Heart right ventricle (tissue), 16 donors: Measurements from ENCODE around the gene FGD4. TPM values are rescaled to one million over a fixed set of nuclear protein-coding genes. Genes with fewer than 3 reads are reported as not detected.

Experiments
- ATAC-seq, 8 donors: fragments of 200-7000 bp; cut with Tn5 transposase; one replicate each; pipeline ENCODE4 v1.9.1; 2020; ENCODE audit warnings: mild to moderate bottlenecking in 8 of 8, moderate library complexity in 8 of 8, moderate number of reproducible peaks in 1 of 8
- DNase-seq, 2 donors: peaks; one replicate each; pipeline ENCODE4 v3.0.0-alpha.2; 2020
- H3K27ac ChIP-seq, 10 donors: fragments of 200-600 bp; sonication (generic) in 2 of 10; one replicate each; pipeline versions ENCODE4 v1.5.0 to v1.8.0; 2020 to 2022; ENCODE audit warnings: mild to moderate bottlenecking in 3 of 10
- H3K27me3 ChIP-seq, 7 donors: fragments of 200-600 bp; one replicate each; pipeline ENCODE4 v1.8.0; 2021 to 2022; ENCODE audit warnings: mild to moderate bottlenecking in 2 of 7
- H3K36me3 ChIP-seq, 9 donors: fragments of 200-600 bp; sonication (generic) in 1 of 9; one replicate each; pipeline versions ENCODE4 v1.5.0 to v1.8.0; 2020 to 2022; ENCODE audit warnings: mild to moderate bottlenecking in 2 of 9
- H3K4me1 ChIP-seq, 9 donors: fragments of 200-600 bp; sonication (generic) in 1 of 9; one replicate each; pipeline versions ENCODE4 v1.5.0 to v1.8.0; 2020 to 2022; ENCODE audit warnings: mild to moderate bottlenecking in 4 of 9
- H3K4me3 ChIP-seq, 10 donors: fragments of 200-600 bp; sonication (generic) in 2 of 10; one replicate each; pipeline versions ENCODE4 v1.5.0 to v1.8.0; 2020 to 2022; ENCODE audit warnings: mild to moderate bottlenecking in 7 of 10, moderate library complexity in 2 of 10
- H3K9me3 ChIP-seq, 11 donors: fragments of 200-600 bp in 10 of 11; sonication (generic) in 2 of 11; one replicate each; pipeline versions ENCODE4 v1.5.0 to v1.8.0; 2013 to 2022; ENCODE audit warnings: mild to moderate bottlenecking in 2 of 11, control low read depth in 1 of 11, moderate library complexity in 1 of 11
- WGBS, 2 donors: extraction: QIAGEN DNeasy Blood & Tissue Kit; methylation state at CpG; one replicate each; pipeline ENCODE4 v1.1.7; 2013; ENCODE audit warnings: inconsistent platforms in 1 of 2; 5-methylcytosine and 5-hydroxymethylcytosine counted together
- intact Hi-C, 10 donors: fragments of 100-400 bp; cut with DNase I; formaldehyde crosslinking; loops; one replicate each; pipeline versions ENCODE4 v1.11.1 to v1.14.2; 2022
- polyA plus RNA-seq, 2 donors: library from polyadenylated mRNA; stranded (reverse); fragments of 200-250 nt; gene quantifications; one replicate each; pipeline ENCODE4 v1.2.3, GENCODE V29; 2013
- total RNA-seq, 10 donors: library from RNA; stranded (reverse); fragmentation: NEBNext Ultra II Directional in 3 of 10; extraction: Animal tissue kit (Norgen Biotek cat#: 25700) in 3 of 10; gene quantifications; one replicate each; pipeline versions ENCODE4 v1.2.1 to v1.2.4, GENCODE V29; 2021 to 2023
- TF ChIP-seq, protein P1 (sequence below), 9 donors: fragments of 200-600 bp; sonication (generic) in 2 of 9; IDR thresholded peaks; one replicate each; pipeline versions ENCODE4 v1.5.0 to v1.8.0; 2021 to 2022; ENCODE audit warnings: antibody characterized with exemption in 9 of 9, mild to moderate bottlenecking in 5 of 9, moderate library complexity in 1 of 9
- donor health status: Arrhythmogenic right ventricular cardiomyopathy.
- donor health status: ischemic (EF 13 %, LVEDD 7.1; RV severe dilation, severe dysfunction).
- donor health status: healthy with polysubstance abuse.
- donor health status: DM: no; HTN: yes; CAD: no.
- donor health status: DM: no; HTN: no; CAD: no.
- donor health status: ischemic (EF 25% LVEDD 6.9; RV normal size, moderate dysfunction).
- donor health status: ischemic (EF 25% LVEDD 5.7; RV mildly dilated, moderate dysfunction).
- donor health status: healthy.
- donor health status: DM: yes; HTN: yes; CAD: no.
- donor health status: Ischemic cardiomyopathy.
- donor health status: ischemic (EF 35%, LVEDD 5.7; RV mildly dilated, moderate dysfunction).
- donor health status: nonischemic (EF 11% LVEDD 7.7; RV severe dilation, severe dysfunction).
- donor health status: DM: yes; HTN: yes; CAD: no.
- donor health status: PGD.
- donor health status: ischemic (EF 29% LVEDD 5.4; RV normal size, mild dysfunction).
- donor health status: nonischemic (EF 23%, LVEDD 6.1; RV moderate dilation, normal function).

FGD4 gene
- total and polyA plus RNA-seq, 12 donors, result 2.6 to 36.9 (median 25.5) TPM

DNA sequence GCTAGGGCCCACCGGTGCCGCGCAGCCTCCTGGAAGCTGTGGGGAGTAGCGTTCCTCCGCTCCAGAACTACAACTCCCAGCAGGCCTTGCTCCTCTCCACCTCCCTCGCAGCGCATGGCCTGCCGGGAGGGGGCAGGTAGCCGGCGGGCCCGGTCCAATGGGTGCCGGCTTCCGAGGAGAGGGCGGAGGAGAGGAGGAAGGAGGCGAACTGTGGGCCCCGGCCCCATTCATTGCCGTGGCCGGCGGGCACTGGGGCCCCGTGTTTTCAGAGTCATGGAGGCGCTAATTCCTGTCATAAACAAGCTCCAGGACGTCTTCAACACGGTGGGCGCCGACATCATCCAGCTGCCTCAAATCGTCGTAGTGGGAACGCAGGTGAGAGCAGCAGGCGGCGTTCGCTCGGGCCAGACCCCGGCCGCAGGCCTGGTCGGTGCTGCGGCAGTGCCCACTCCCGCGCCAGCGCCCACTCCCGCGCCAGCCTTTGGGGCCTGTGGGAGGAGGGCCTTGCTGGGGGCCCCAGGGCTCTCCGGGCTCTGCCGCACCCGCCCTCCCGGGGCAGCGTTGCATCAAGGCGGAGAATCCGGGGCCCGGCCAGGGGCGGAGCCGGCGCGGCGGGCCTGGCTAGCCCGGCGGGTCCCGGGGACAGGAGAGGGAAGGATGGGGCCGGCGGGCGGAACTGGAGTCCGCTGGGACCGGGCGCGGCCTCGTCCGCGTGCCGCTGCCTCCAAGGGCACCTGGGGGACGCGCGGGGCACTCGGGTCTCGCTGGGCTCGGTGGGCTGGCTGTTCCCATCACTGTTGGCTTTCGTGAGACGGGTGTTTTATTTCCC lies 279.9 kb downstream of the FGD4 start, which contains the start of gene DNM1L:
TSS of gene DNM1L (plus strand) at position 211 of the 829 bp plus-strand sequence. CDS start at position 274, 63 bp downstream.
- Histone ChIP-seq H3K27me3 (no peaks in the 10 kb centered on the region), H3K27ac (peak within 1 kb of the TSS; percentile 80 to 97 (median 94)), H3K4me3 (peak within 1 kb of the TSS; percentile 47 to 100 (median 90)), H3K36me3 (peaks cover 0 to 17% (median 0%) of the 10 kb centered on the region in 9 donors), H3K9me3 (no peaks in the 10 kb centered on the region), H3K4me1 (peaks cover 0 to 24% (median 12%) of the 10 kb centered on the region in 9 donors)
- DNase-seq (peak; percentile 93 to 95), ATAC-seq (peak; percentile 98 to 99 (median 99))
- TF ChIP-seq, protein P1, sequence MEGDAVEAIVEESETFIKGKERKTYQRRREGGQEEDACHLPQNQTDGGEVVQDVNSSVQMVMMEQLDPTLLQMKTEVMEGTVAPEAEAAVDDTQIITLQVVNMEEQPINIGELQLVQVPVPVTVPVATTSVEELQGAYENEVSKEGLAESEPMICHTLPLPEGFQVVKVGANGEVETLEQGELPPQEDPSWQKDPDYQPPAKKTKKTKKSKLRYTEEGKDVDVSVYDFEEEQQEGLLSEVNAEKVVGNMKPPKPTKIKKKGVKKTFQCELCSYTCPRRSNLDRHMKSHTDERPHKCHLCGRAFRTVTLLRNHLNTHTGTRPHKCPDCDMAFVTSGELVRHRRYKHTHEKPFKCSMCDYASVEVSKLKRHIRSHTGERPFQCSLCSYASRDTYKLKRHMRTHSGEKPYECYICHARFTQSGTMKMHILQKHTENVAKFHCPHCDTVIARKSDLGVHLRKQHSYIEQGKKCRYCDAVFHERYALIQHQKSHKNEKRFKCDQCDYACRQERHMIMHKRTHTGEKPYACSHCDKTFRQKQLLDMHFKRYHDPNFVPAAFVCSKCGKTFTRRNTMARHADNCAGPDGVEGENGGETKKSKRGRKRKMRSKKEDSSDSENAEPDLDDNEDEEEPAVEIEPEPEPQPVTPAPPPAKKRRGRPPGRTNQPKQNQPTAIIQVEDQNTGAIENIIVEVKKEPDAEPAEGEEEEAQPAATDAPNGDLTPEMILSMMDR (IDR thresholded peaks at IDR 0.05), result peak in 7 of 9 donors; percentile 7 to 35 (median 21)
- WGBS, 2 donors, result 0% methylated on average over 75 to 76 of the region's 76 CpGs
- intact Hi-C loops, result loop anchor here in 5 of 10 donors (1.0 to 10.0 kb wide), 3 partner anchors 76 to 1025 kb away; partner anchors contain the start of genes ETFBKMT (in 4 of the 5) and YARS2 (in 1 of the 5)

- ATAC-seq (peak in 1 of 8 donors; percentile 11), DNase-seq (no peak)
- Histone ChIP-seq H3K9me3 (no peaks in the 10 kb centered on the region), H3K27me3 (no peaks in the 10 kb centered on the region), H3K4me3 (peak overlapping the region; percentile 47 to 100 (median 90)), H3K4me1 (peaks cover 0 to 24% (median 12%) of the 10 kb centered on the region in 9 donors), H3K27ac (peak overlapping the region; percentile 80 to 97 (median 94)), H3K36me3 (peaks cover 0 to 22% (median 0%) of the 10 kb centered on the region in 9 donors)
- TF ChIP-seq, protein P1 (IDR thresholded peaks at IDR 0.05), result no peak
- 0% methylated on average over 14 of the region's 14 CpGs for WGBS, 2 donors
- intact Hi-C loops, result loop anchor here in 5 of 10 donors (1.0 to 10.0 kb wide), 3 partner anchors 75 to 1025 kb away; partner anchors contain the start of genes ETFBKMT (in 4 of the 5) and YARS2 (in 1 of the 5)
These were observed 280.5 kb downstream of the FGD4 start for GRCh38 chr12:32679920-32680237.

- intact Hi-C loops, result no loop called here
- peaks cover 0 to 29% (median 0%) of the 10 kb centered on the region in 9 donors for H3K36me3 ChIP-seq
- H3K27ac ChIP-seq, result peak overlapping the region in 8 of 10 donors; percentile 91 to 97 (median 95)
- no peaks in the 10 kb centered on the region for H3K9me3 ChIP-seq
- DNase-seq, result no peak
- no peaks in the 10 kb centered on the region for H3K27me3 ChIP-seq
- peak overlapping the region in 8 of 10 donors; percentile 81 to 100 (median 94) for H3K4me3 ChIP-seq
- H3K4me1 ChIP-seq, result peaks cover 0 to 24% (median 12%) of the 10 kb centered on the region in 9 donors
- no peak for ATAC-seq
- TF ChIP-seq, protein P1 (IDR thresholded peaks at IDR 0.05), result no peak
These were observed 281.4 kb downstream of the FGD4 start for GRCh38 chr12:32680787-32681186.

- WGBS, 2 donors, result 88 to 89% methylated on average over 11 of the region's 11 CpGs
- Histone ChIP-seq H3K27me3 (no peaks in the 10 kb centered on the region), H3K4me3 (no peak overlapping the region), H3K4me1 (peaks cover 0 to 24% (median 12%) of the 10 kb centered on the region in 9 donors), H3K36me3 (peaks cover 0 to 29% (median 0%) of the 10 kb centered on the region in 9 donors), H3K9me3 (no peaks in the 10 kb centered on the region), H3K27ac (no peak overlapping the region)
- intact Hi-C loops, result no loop called here
- ATAC-seq (no peak), DNase-seq (no peak)
- TF ChIP-seq, protein P1 (IDR thresholded peaks at IDR 0.05), result no peak
These were observed 281.9 kb downstream of the FGD4 start for GRCh38 chr12:32681272-32681671.
